Thymus (tissue), 11 donors: ENCODE measurements around the gene TRIO. TPM values are rescaled to one million over a fixed set of nuclear protein-coding genes. Genes with fewer than 3 reads are reported as not detected.
"Not testable (repeated sequence)": the region's sequence is repeated elsewhere in the genome, so short reads cannot be mapped to it uniquely, and the experiment has no call there.

ENCODE experiments used
- DNase-seq, 9 donors: peaks; one replicate each; pipeline ENCODE4 v3.0.0-alpha.2; 2013; ENCODE audit warnings: low spot score in 9 of 9, low read depth in 6 of 9, missing footprints in 1 of 9
- H3K27ac ChIP-seq, 2 donors: one replicate each; pipeline ENCODE4 v1.5.1; 2013; ENCODE audit warnings: control low read depth in 1 of 2, low read depth in 1 of 2, low read length in 1 of 2, mild to moderate bottlenecking in 1 of 2, moderate library complexity in 1 of 2
- H3K27me3 ChIP-seq, 2 donors: one replicate each; pipeline ENCODE4 v1.5.1; 2013; ENCODE audit warnings: low read length in 1 of 2; ENCODE audit not compliant: control insufficient read depth in 2 of 2, insufficient read depth in 1 of 2
- H3K36me3 ChIP-seq, 2 donors: one replicate each; pipeline ENCODE4 v1.5.1; 2013; ENCODE audit warnings: low read length in 1 of 2, mild to moderate bottlenecking in 1 of 2, moderate library complexity in 1 of 2; ENCODE audit not compliant: control insufficient read depth in 2 of 2, insufficient read depth in 2 of 2
- H3K4me1 ChIP-seq, 2 donors: one replicate each; pipeline ENCODE4 v1.5.1; 2013; ENCODE audit warnings: low read length in 2 of 2; ENCODE audit not compliant: control insufficient read depth in 2 of 2, insufficient read depth in 2 of 2
- H3K4me3 ChIP-seq, 2 donors: one replicate each; pipeline ENCODE4 v1.5.1; 2013; ENCODE audit warnings: low read length in 2 of 2, control low read depth in 1 of 2, mild to moderate bottlenecking in 1 of 2
- H3K9me3 ChIP-seq, 2 donors: one replicate each; pipeline ENCODE4 v1.5.1; 2013; ENCODE audit warnings: low read length in 1 of 2, mild to moderate bottlenecking in 1 of 2; ENCODE audit not compliant: control insufficient read depth in 2 of 2, insufficient read depth in 1 of 2
- WGBS: extraction: QIAGEN DNeasy Blood & Tissue Kit; methylation state at CpG from one replicate; pipeline ENCODE4 v1.1.7; 2013; 5-methylcytosine and 5-hydroxymethylcytosine counted together
- polyA plus RNA-seq: library from polyadenylated mRNA; stranded (reverse); fragments of 200-250 nt; gene quantifications from one replicate; pipeline ENCODE4 v1.2.3, GENCODE V29; 2013
- total RNA-seq: library from RNA; stranded (reverse); fragments of 120-200 nt; gene quantifications from one replicate; pipeline ENCODE4 v1.2.4, GENCODE V29; 2013
- donor health status: healthy.

The TRIO gene
- total and polyA plus RNA-seq, 2 donors = 26.9 to 52.1 TPM

DNA sequence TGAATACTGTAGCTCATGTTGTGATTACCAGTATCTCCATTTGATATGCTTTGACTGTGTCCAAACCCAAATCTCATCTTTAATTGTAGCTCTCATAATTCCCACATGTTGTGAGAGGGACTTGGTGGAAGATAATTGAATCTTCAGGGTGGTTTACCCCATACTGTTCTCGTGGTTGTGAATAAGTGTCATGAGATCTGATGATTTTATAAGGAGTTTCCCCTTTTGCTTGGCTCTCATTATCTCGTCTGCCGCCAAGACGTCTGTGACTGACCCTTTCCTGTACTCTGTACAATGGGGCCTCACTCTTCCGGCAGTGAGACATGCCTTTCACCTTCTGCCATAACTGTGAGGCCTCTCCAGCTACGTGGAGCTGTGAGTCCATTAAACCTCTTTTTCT is 59.3 kb downstream of the TRIO start:
- no peaks in the 10 kb centered on the region for H3K27me3 ChIP-seq
- no peak overlapping the region for H3K4me3 ChIP-seq
- 75% methylated on average over 6 of the region's 6 CpGs for WGBS
- DNase-seq = no peak
- no peak overlapping the region for H3K27ac ChIP-seq
- H3K36me3 ChIP-seq = no peaks in the 10 kb centered on the region
- H3K9me3 ChIP-seq = no peaks in the 10 kb centered on the region
- H3K4me1 ChIP-seq = peaks cover 15 to 63% of the 10 kb centered on the region in 2 donors

DNA sequence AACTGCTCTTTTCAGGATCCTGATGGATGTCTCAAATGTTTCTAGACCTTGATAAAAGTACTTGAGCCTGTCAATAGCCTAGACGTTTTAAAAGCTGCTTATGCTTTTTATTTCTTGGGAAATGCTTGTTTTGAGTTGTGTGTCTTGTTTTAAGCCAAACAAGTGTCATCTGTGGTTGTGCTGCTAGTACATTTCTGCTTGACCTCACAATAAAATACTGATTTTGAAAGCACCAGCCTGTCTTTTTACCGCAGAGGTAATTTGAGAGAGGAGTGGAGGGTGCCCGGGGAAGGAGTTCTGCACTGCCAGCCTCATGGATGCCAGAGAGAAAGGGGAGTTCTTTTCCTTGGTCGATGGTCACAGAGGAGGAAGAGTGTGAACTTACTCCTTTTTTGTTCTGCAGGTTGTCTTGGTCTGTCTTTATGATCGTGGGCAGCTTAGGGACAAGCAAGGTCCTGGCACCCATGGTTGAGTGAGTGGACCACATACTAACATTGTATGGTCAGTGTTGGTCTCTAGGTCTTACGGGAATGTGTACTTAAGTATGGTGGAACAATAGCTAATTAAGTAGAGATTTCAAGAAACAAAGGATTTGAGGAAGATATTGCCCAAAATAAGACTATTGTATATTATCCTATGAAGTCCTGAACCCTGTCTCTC is 61.0 kb downstream of the TRIO start:
- Histone ChIP-seq H3K27ac (peak overlapping the region in 1 of 2 donors; percentile 76), H3K27me3 (no peaks in the 10 kb centered on the region), H3K4me3 (no peak overlapping the region), H3K9me3 (no peaks in the 10 kb centered on the region), H3K4me1 (peaks cover 15 to 64% of the 10 kb centered on the region in 2 donors), H3K36me3 (no peaks in the 10 kb centered on the region)
- no peak for DNase-seq
- WGBS = 78% methylated on average over 6 of the region's 6 CpGs

DNA sequence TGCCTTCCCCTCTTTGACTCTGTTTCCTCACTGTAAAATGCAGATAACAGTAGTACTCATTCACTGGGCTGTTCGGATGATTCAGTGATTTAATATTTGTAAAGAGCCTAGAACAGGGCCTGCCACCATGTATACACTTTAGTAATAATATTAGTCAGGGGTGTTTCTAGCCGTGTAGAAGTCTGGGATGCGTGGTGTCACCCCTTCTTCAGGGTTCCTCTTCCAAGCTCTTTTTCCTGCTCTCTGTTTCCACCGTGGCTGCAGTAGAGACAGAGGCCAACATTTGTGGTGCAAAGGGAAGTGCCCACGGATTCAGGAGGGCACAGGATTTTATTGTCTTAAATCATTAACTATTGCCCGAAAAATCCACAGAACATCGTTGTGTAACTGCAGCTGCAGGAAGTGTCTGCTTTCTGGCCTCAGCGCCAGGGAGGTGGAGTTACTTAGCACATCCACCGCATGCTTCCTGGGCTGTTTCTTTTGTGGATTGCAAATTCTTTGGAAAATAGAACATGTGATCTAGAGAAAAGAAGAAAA is 61.7 kb downstream of the TRIO start:
- peak overlapping the region in 1 of 2 donors; percentile 3 for H3K4me3 ChIP-seq
- no peaks in the 10 kb centered on the region for H3K36me3 ChIP-seq
- H3K27me3 ChIP-seq = no peaks in the 10 kb centered on the region
- H3K27ac ChIP-seq = peak overlapping the region in 1 of 2 donors; percentile 76
- H3K9me3 ChIP-seq = no peaks in the 10 kb centered on the region
- H3K4me1 ChIP-seq = peaks cover 12 to 65% of the 10 kb centered on the region in 2 donors
- 14% methylated on average over 9 of the region's 9 CpGs for WGBS
- peak in 1 of 9 donors; percentile 77 for DNase-seq

DNA sequence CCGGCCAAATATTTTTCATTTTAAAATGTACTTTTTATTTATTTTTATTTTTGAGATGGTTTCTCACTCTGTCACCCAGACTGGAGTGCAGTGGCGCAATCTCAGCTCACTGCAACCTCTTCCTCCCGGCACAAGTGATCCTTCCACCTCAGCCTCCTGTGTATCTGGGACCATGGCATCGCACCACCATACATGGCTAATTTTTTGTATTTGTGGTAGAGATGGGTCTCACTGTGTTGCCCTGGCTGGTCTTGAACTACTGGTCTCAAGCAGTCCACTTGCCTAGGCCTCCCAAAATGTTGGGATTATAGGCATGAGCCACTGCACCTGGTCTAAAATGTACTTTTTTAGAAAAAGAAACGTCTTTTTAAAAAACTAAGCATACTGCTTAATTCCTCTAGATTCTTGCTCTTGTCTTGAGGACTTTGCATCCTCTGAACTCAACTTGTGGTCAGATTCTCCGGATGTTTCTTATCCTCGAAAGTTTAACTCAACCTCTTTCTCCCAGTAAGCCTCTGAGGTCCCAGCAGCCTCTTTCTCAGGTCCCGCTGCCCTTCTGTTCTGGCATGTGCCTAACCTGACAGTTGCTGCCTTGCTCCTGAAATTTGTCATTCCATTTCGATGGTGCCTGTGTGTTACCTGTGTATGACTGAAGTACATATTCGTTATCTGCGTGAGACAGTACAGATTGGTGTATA is 63.0 kb downstream of the TRIO start:
- WGBS = 62% methylated on average over 11 of the region's 11 CpGs
- Histone ChIP-seq H3K36me3 (no peaks in the 10 kb centered on the region), H3K4me3 (no peak overlapping the region), H3K27ac (no peak overlapping the region), H3K4me1 (peaks cover 9 to 60% of the 10 kb centered on the region in 2 donors), H3K9me3 (no peaks in the 10 kb centered on the region), H3K27me3 (no peaks in the 10 kb centered on the region)
- peak in 1 of 9 donors; percentile 56 for DNase-seq

DNA sequence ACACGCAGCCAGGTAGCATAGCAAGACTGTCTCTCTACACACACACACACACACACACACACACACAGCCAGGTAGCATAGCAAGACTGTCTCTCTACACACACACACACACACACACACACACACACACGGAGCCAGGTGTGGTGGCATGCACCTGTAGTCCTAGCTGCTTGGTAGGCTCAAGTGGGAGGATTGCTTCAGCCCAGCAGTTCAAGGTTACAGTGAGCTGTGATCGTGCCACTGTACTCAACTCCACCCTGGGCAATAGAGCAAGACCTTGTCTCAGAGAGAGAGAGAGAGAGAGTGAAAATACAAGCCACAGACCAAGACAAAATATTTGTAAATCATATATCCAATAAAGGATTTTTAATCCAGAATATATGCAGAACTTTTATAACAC is 64.3 kb downstream of the TRIO start:
- H3K27ac ChIP-seq, H3K27me3 ChIP-seq, DNase-seq, H3K4me3 ChIP-seq, H3K9me3 ChIP-seq, H3K36me3 ChIP-seq: not testable (repeated sequence)
- peaks cover 14 to 68% of the 10 kb centered on the region in 2 donors for H3K4me1 ChIP-seq
- WGBS = 80% methylated on average over 3 of the region's 3 CpGs

DNA sequence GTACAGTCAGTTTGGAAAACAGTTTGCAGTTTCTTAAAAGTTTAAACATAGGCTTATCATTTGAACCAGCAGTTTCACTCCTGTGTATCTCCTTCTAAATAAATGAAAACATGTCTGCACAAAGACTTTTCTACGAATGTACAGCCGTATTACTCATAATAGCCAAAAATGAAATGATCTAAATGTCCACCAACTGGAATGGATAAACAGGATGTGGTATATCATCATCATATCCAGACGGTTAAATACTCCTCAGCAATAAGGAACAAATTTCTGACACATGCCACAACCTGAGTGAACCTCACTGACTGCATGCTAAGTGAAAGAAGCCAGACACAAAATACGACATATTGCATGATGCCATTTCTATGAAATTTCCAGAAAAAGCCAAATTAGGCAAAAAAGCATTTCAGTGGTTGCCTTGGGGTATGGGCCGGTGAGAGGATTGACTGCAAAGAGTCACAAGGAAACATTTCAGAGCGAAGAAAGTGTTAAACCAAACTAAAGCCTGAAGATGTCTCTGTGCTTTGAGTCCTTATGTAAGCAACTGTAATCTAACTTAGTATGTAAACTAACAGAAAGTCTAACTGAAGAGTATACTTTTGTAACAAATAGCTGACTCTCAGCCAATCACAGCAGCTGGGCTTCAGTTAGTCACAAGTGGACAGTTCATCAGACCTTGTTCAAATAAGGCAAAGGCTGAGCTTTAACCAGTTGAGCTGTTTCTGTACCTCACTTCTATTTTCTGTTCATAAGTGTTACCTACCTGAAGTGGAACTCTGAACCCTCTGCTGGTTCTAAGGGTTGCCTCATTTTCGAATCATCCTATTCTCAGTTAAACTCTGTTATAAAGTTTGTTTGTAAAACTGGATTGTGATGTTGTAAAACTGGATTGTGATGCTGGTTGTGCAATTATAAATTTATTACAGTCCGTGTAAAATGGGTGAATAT is 65.2 kb downstream of the TRIO start:
- H3K27ac ChIP-seq = peak overlapping the region in 1 of 2 donors; percentile 68
- H3K9me3 ChIP-seq = no peaks in the 10 kb centered on the region
- no peak for DNase-seq
- WGBS = 89% methylated on average over 8 of the region's 8 CpGs
- no peaks in the 10 kb centered on the region for H3K27me3 ChIP-seq
- no peaks in the 10 kb centered on the region for H3K36me3 ChIP-seq
- peaks cover 18 to 72% of the 10 kb centered on the region in 2 donors for H3K4me1 ChIP-seq
- H3K4me3 ChIP-seq = no peak overlapping the region

DNA sequence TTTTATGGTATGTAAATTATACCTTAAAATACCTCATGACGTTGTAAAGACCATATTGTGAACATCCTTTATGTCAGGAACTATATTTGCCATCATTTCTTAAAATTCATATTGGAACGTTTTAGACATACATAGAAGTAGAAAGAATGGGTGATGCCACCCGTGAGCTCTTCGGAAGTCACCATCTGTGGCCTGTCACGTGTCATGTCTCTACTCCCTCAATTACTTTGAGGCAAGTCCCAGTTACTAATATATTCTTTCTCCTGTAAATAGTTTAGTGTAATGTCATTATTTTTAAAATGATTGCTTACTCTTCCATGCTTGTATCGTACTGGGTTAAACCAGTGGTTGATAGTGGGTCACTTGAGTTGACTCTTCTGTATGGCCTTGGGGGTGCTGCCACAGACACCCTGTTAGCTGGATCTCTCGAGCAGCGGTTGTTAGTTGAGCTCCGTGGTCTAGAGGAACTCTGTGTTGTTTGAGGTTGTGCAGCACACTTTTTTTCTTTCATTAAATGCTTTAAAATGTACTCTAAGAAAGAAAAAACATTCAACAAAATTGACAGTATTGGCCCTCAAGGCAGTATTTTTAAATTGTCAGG is 66.2 kb downstream of the TRIO start:
- H3K27me3 ChIP-seq = no peaks in the 10 kb centered on the region
- H3K4me3 ChIP-seq = no peak overlapping the region
- H3K9me3 ChIP-seq = no peaks in the 10 kb centered on the region
- H3K36me3 ChIP-seq = no peaks in the 10 kb centered on the region
- WGBS = 81% methylated on average over 9 of the region's 9 CpGs
- peaks cover 24 to 73% of the 10 kb centered on the region in 2 donors for H3K4me1 ChIP-seq
- peak in 1 of 9 donors; percentile 43 for DNase-seq
- peak overlapping the region in 1 of 2 donors; percentile 8 for H3K27ac ChIP-seq

DNA sequence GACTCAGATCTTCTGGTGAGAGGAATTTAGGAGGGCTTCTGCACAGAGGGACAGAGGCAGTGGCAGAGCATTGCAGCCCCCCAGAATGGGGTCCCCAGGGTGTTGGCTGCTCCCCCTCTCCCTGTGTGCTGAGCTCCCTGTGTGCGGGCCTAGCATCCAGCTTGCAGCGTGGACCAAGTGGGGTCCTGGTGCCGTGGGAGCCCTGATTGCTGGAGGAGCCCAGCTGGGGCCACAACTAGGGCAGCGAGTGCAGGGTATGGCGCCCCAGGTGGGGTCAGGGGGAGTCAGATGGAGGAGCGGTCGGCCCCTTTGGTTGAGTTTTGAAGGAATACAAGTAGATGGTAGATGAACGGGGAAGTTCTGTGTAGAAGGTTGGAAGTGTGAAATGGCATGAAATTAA is 66.7 kb downstream of the TRIO start:
- H3K4me3 ChIP-seq = no peak overlapping the region
- H3K27me3 ChIP-seq = no peaks in the 10 kb centered on the region
- peak overlapping the region; percentile 8 to 18 for H3K27ac ChIP-seq
- peaks cover 24 to 68% of the 10 kb centered on the region in 2 donors for H3K4me1 ChIP-seq
- no peaks in the 10 kb centered on the region for H3K9me3 ChIP-seq
- no peaks in the 10 kb centered on the region for H3K36me3 ChIP-seq
- DNase-seq = no peak
- 96% methylated on average over 8 of the region's 8 CpGs for WGBS
